ENCODE results near the gene CCDC122. TPM values are rescaled to one million over a fixed set of nuclear protein-coding genes. Genes with fewer than 3 reads are reported as not detected.
A peak's percentile ranks its signal among the peaks of the same experiment; 100 is the strongest.

The CCDC122 gene
- total RNA-seq, 6 experiments from 2014 or later: 3.9 to 6.3 (median 5.2) TPM

GRCh38 chr13:43797869-43798268 is 81.7 kb downstream of the CCDC122 start:
- peak; percentile 13 for DNase-seq
- Mint-ChIP-seq H3K9me3 (no peaks in the 10 kb centered on the region), H3K27me3 (ENCODE audit: insufficient read depth) (peaks cover 11% of the 10 kb centered on the region), H3K27ac (no peak overlapping the region), H3K4me3 (no peak overlapping the region), H3K4me1 (ENCODE audit: low read depth) (peaks cover 9% of the 10 kb centered on the region), H3K36me3 (ENCODE audit: low read depth) (no peaks in the 10 kb centered on the region)
- peak; percentile 37; the same call in 1 of the 2 replicates for TF ChIP-seq CTCF (IDR thresholded peaks at IDR 0.05)

GRCh38 chr13:43797159-43797558 is 82.4 kb downstream of the CCDC122 start:
- no peak for DNase-seq
- Mint-ChIP-seq H3K27me3 (ENCODE audit: insufficient read depth) (peaks cover 11% of the 10 kb centered on the region), H3K4me1 (ENCODE audit: low read depth) (peaks cover 16% of the 10 kb centered on the region), H3K36me3 (ENCODE audit: low read depth) (no peaks in the 10 kb centered on the region), H3K27ac (no peak overlapping the region), H3K9me3 (no peaks in the 10 kb centered on the region), H3K4me3 (no peak overlapping the region)
- no peak for TF ChIP-seq CTCF (IDR thresholded peaks at IDR 0.05)

- H3K9me3 Mint-ChIP-seq: no peaks in the 10 kb centered on the region
- DNase-seq: no peak
- no peak overlapping the region for H3K27ac Mint-ChIP-seq
- no peaks in the 10 kb centered on the region for H3K36me3 Mint-ChIP-seq (ENCODE audit: low read depth)
- peaks cover 16% of the 10 kb centered on the region for H3K4me1 Mint-ChIP-seq (ENCODE audit: low read depth)
- no peak for TF ChIP-seq CTCF (IDR thresholded peaks at IDR 0.05)
- no peak overlapping the region for H3K4me3 Mint-ChIP-seq
- peaks cover 11% of the 10 kb centered on the region for H3K27me3 Mint-ChIP-seq (ENCODE audit: insufficient read depth)
Observed at GRCh38 chr13:43794416-43794815, 85.1 kb downstream of the CCDC122 start.

- no peaks in the 10 kb centered on the region for H3K9me3 Mint-ChIP-seq
Observed at GRCh38 chr13:43792076-43792881, 87.3 kb downstream of the CCDC122 start.

GRCh38 chr13:43787997-43788396 is 91.5 kb downstream of the CCDC122 start:
- peak; percentile 79 for TF ChIP-seq CTCF (IDR thresholded peaks at IDR 0.05)
- no peaks in the 10 kb centered on the region; the same call in 1 of the 2 replicates for H3K27me3 Mint-ChIP-seq (ENCODE audit: insufficient read depth)
- no peaks in the 10 kb centered on the region for H3K36me3 Mint-ChIP-seq (ENCODE audit: low read depth)
- peak overlapping the region; percentile 84 for H3K4me3 Mint-ChIP-seq
- H3K9me3 Mint-ChIP-seq: no peaks in the 10 kb centered on the region
- peak; percentile 54 for DNase-seq
- peak overlapping the region; percentile 56; the same call in 1 of the 2 replicates for H3K27ac Mint-ChIP-seq
- peaks cover 28% of the 10 kb centered on the region for H3K4me1 Mint-ChIP-seq (ENCODE audit: low read depth)

More at GRCh38 chr13:43792076-43792881, 87.3 kb downstream of the CCDC122 start:
- no peak for TF ChIP-seq CTCF (IDR thresholded peaks at IDR 0.05)
- peaks cover 11% of the 10 kb centered on the region for H3K27me3 Mint-ChIP-seq (ENCODE audit: insufficient read depth)
- no peak for DNase-seq
- peaks cover 25% of the 10 kb centered on the region for H3K4me1 Mint-ChIP-seq (ENCODE audit: low read depth)
- no peaks in the 10 kb centered on the region for H3K36me3 Mint-ChIP-seq (ENCODE audit: low read depth)
- H3K4me3 Mint-ChIP-seq: no peak overlapping the region
- H3K27ac Mint-ChIP-seq: no peak overlapping the region
